LNCAP (cell line): ENCODE measurements around the gene MTOR.

Experiments
- CTCF ChIP-seq: fragments of 450-650 bp; IDR thresholded peaks from 2 replicates; pipeline ENCODE4 v1.5.1; 2017; ENCODE audit warnings: mild to moderate bottlenecking

Gene MTOR

GRCh38 chr1:11059968-11060830 lies 202.2 kb downstream of the MTOR start, which contains the start of gene SRM:
TSS of gene SRM (minus strand) at chr1:11060018. CDS start at chr1:11059943, 75 bp downstream.
- TF ChIP-seq CTCF, result no peak

GRCh38 chr1:11059155-11059967 lies 203.0 kb downstream of the MTOR start:
- TF ChIP-seq CTCF, result no peak

GRCh38 chr1:11058595-11059154 lies 203.7 kb downstream of the MTOR start:
- no peak for TF ChIP-seq CTCF

- no peak for TF ChIP-seq CTCF
Observed at GRCh38 chr1:11058026-11058425, 204.3 kb downstream of the MTOR start.

- TF ChIP-seq CTCF, result no peak
Observed at GRCh38 chr1:11057477-11057876, 204.9 kb downstream of the MTOR start.
